LNCaP clone FGC (cell line): Measurements from ENCODE around the gene CCDC85C.

Experiments
- DNase-seq: peaks from one replicate; pipeline ENCODE4 v3.0.0-alpha.2; 2011; ENCODE audit warnings: low read depth
- H3K4me3 ChIP-seq: 2 replicates; pipeline ENCODE4 v1.5.1; 2011; ENCODE audit warnings: mild to moderate bottlenecking, low read depth, low read length, control low read depth
- TF ChIP-seq, protein P1 (sequence below): IDR thresholded peaks from 2 replicates; pipeline ENCODE4 v1.5.1; 2012; ENCODE audit warnings: mild to moderate bottlenecking; ENCODE audit not compliant: control insufficient read depth, insufficient read depth; ENCODE audit errors: extremely low read depth

Gene CCDC85C

DNA sequence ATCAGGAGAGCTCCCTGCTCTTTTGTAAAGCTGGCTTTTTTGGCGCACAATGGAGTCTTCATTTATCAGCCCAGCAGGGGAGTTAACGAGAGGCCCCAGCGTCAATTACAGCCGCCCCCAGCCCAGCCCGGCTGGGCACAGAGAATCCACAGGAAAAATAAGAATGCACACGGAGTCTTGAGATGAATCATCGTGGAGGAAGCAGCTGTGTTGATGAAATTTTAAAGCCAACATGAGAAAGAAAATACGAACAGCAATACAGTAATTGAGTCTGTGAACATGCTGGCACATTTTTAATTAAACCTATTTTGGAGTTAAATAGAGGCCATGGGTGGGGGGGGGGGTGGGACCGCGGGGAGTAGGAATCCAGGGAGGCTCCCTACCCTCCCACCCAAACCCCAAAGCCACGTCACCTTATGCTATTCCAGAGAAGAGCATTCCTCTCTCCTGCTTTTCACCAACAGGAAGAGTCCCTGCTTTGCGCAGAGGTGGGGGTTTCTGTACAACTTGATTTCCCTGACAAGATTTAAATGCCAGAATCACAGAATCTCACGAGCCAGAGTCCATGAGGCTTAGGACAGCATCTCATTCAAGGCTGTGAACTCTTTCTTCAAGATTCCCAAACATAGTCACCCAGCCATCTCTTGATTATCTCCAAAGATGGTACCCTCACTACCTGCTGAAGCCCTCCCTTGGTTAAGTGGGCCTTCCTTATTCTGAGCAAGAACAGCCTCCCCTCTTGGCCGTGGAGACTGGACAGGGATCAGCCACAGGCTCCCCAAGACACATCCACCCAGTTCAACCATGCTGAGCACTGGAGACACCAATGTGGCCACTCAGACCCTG is 72.5 kb downstream of the CCDC85C start:
- H3K4me3 ChIP-seq = no peak overlapping the region
- TF ChIP-seq, protein P1, sequence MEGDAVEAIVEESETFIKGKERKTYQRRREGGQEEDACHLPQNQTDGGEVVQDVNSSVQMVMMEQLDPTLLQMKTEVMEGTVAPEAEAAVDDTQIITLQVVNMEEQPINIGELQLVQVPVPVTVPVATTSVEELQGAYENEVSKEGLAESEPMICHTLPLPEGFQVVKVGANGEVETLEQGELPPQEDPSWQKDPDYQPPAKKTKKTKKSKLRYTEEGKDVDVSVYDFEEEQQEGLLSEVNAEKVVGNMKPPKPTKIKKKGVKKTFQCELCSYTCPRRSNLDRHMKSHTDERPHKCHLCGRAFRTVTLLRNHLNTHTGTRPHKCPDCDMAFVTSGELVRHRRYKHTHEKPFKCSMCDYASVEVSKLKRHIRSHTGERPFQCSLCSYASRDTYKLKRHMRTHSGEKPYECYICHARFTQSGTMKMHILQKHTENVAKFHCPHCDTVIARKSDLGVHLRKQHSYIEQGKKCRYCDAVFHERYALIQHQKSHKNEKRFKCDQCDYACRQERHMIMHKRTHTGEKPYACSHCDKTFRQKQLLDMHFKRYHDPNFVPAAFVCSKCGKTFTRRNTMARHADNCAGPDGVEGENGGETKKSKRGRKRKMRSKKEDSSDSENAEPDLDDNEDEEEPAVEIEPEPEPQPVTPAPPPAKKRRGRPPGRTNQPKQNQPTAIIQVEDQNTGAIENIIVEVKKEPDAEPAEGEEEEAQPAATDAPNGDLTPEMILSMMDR = no peak
- no peak for DNase-seq

DNA sequence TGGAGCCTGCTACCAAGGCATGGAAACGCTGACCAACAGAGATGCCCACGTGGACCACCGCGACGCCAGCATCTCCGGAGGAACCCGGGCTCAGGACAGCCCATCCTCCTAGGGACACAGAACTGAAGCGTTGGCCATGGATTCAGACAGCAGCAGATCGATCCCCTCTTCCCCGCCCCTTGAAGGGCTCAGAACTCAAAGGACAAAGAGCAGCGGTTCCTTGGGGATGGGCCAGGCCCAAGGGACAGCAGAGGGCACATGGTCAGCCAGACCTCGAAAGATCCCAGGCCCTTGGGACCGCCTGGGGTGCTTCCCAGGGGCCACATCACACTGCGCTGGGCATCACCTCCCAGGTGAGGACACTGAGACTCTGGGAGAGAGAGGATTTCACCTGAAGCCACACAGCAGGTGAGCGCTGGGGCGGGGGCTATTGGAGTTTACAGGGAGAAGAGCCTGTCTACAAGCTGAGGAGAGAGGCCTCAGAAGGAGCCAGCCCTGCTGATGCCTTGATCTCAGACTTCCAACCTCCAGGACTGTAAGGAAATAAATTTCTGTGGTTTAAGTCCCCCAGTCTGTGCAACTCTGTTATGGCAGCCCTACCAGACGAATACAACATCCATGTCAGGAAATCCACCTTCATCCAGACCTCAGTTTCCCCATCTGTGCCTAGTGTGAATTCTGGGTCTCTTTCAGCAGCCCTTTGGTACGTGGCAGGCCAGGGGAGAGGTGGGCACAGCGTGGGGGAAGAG is 73.4 kb downstream of the CCDC85C start:
- TF ChIP-seq, protein P1 = no peak
- no peak for DNase-seq
- no peak overlapping the region for H3K4me3 ChIP-seq

DNA sequence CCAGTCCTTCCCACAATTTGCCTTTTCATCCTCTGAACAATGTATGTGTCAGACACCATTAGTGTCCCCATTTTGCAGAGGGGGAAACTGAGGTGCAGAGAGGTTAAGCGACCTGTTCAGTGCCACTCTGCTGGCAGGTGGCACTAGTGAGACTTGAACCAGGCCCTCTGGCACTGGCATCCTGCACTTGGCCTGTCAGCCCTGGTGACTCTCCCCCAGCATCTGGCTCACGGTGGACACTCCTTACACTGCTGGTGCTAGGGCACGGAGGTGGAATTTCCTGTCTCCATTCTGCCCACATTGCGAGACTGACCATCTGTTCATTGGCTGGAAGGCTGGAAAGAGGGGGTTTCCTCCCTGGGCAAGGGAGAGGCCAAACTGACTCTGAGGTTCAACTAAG is 74.1 kb downstream of the CCDC85C start:
- DNase-seq = no peak
- no peak overlapping the region for H3K4me3 ChIP-seq
- TF ChIP-seq, protein P1 = peak; percentile 14; the same call in 1 of the 2 replicates

DNA sequence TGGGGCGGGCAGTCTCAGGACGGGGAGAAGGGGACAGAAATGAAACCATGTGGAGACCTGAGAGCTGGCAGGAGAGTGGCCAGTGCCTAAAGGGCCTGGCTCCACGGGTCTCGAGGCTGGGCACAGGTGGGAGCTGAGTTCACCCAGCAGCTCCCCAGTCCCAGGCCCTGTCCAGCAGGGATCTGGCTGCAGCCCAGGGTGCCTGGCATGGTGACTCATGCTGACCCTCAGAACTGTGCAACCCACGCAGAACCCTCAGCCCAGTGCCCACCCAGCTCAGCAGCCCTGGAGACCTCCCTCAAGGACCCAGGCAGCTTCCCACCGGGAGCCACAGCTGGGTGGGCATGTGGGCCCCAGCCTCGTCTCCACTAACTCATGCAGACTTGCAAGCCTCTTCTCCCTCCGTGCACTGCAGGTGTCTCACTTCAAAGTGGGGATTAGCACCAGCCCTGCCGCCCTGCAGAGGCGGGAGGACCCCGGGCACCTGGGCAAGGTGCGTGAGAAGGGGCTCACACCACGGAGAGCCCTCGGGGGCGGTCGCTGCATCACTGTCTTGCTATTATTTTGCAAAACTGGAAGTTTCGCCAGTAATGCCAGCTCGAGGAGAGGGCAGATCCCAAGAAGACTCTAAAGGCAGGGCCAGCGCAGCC is 76.5 kb downstream of the CCDC85C start:
- H3K4me3 ChIP-seq = no peak overlapping the region
- no peak for DNase-seq
- TF ChIP-seq, protein P1 = no peak

DNA sequence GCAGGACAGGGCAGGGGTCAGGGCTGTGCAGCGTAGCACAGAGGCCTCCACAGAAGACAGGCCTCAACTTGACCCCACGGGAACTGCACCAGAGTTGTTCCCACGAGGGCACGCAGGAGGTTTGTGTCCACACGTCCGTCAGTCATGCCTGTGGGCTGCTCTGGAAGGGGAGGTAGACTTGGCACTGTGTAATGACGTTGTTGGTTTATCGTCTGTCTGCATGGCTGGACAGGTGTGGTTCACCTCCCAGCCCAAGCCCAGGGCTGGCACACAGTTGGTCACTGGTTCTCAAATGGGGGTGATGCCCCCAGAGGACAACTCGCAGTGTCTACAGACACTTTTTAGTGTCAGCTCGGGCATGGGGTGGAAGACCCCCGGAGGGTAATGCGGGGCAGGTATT is 77.0 kb downstream of the CCDC85C start:
- no peak for DNase-seq
- TF ChIP-seq, protein P1 = no peak
- no peak overlapping the region for H3K4me3 ChIP-seq

DNA sequence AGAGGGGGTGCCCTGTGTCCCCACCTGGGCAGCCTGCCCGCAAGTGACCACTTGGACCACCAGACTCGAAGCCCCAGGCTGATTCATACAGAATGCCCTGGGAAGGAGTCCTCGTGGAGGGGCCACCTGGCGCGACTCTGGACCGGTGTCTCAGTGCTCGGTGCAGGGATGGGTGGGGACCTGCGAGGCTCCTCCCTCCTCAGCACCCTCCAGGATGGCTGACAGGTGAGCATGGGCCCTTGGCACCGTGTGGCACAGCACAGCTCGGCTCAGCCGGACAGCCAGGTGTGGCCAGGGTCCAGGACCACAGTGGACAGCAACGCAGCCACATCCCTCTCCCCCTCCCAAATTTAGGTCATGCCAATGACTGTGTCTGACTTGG is 78.3 kb downstream of the CCDC85C start:
- no peak overlapping the region for H3K4me3 ChIP-seq
- DNase-seq = no peak
- TF ChIP-seq, protein P1 = no peak
